Heart right ventricle (tissue), 16 donors: ENCODE measurements around the gene NOCT. TPM values are rescaled to one million over a fixed set of nuclear protein-coding genes. Genes with fewer than 3 reads are reported as not detected.
"Not testable (repeated sequence)": the region's sequence is repeated elsewhere in the genome, so short reads cannot be mapped to it uniquely, and the experiment has no call there.

Experiments used
- ATAC-seq, 8 donors: fragments of 200-7000 bp; cut with Tn5 transposase; one replicate each; pipeline ENCODE4 v1.9.1; 2020; ENCODE audit warnings: mild to moderate bottlenecking in 8 of 8, moderate library complexity in 8 of 8, moderate number of reproducible peaks in 1 of 8
- DNase-seq, 2 donors: peaks; one replicate each; pipeline ENCODE4 v3.0.0-alpha.2; 2020
- H3K27ac ChIP-seq, 10 donors: fragments of 200-600 bp; sonication (generic) in 2 of 10; one replicate each; pipeline versions ENCODE4 v1.5.0 to v1.8.0; 2020 to 2022; ENCODE audit warnings: mild to moderate bottlenecking in 3 of 10
- H3K27me3 ChIP-seq, 7 donors: fragments of 200-600 bp; one replicate each; pipeline ENCODE4 v1.8.0; 2021 to 2022; ENCODE audit warnings: mild to moderate bottlenecking in 2 of 7
- H3K36me3 ChIP-seq, 9 donors: fragments of 200-600 bp; sonication (generic) in 1 of 9; one replicate each; pipeline versions ENCODE4 v1.5.0 to v1.8.0; 2020 to 2022; ENCODE audit warnings: mild to moderate bottlenecking in 2 of 9
- H3K4me1 ChIP-seq, 9 donors: fragments of 200-600 bp; sonication (generic) in 1 of 9; one replicate each; pipeline versions ENCODE4 v1.5.0 to v1.8.0; 2020 to 2022; ENCODE audit warnings: mild to moderate bottlenecking in 4 of 9
- H3K4me3 ChIP-seq, 10 donors: fragments of 200-600 bp; sonication (generic) in 2 of 10; one replicate each; pipeline versions ENCODE4 v1.5.0 to v1.8.0; 2020 to 2022; ENCODE audit warnings: mild to moderate bottlenecking in 7 of 10, moderate library complexity in 2 of 10
- H3K9me3 ChIP-seq, 11 donors: fragments of 200-600 bp in 10 of 11; sonication (generic) in 2 of 11; one replicate each; pipeline versions ENCODE4 v1.5.0 to v1.8.0; 2013 to 2022; ENCODE audit warnings: mild to moderate bottlenecking in 2 of 11, control low read depth in 1 of 11, moderate library complexity in 1 of 11
- WGBS, 2 donors: extraction: QIAGEN DNeasy Blood & Tissue Kit; methylation state at CpG; one replicate each; pipeline ENCODE4 v1.1.7; 2013; ENCODE audit warnings: inconsistent platforms in 1 of 2; 5-methylcytosine and 5-hydroxymethylcytosine counted together
- intact Hi-C, 10 donors: fragments of 100-400 bp; cut with DNase I; formaldehyde crosslinking; loops; one replicate each; pipeline versions ENCODE4 v1.11.1 to v1.14.2; 2022
- polyA plus RNA-seq, 2 donors: library from polyadenylated mRNA; stranded (reverse); fragments of 200-250 nt; gene quantifications; one replicate each; pipeline ENCODE4 v1.2.3, GENCODE V29; 2013
- total RNA-seq, 10 donors: library from RNA; stranded (reverse); fragmentation: NEBNext Ultra II Directional in 3 of 10; extraction: Animal tissue kit (Norgen Biotek cat#: 25700) in 3 of 10; gene quantifications; one replicate each; pipeline versions ENCODE4 v1.2.1 to v1.2.4, GENCODE V29; 2021 to 2023
- TF ChIP-seq, protein P1 (sequence below), 9 donors: fragments of 200-600 bp; sonication (generic) in 2 of 9; IDR thresholded peaks; one replicate each; pipeline versions ENCODE4 v1.5.0 to v1.8.0; 2021 to 2022; ENCODE audit warnings: antibody characterized with exemption in 9 of 9, mild to moderate bottlenecking in 5 of 9, moderate library complexity in 1 of 9
- donor health status: Arrhythmogenic right ventricular cardiomyopathy.
- donor health status: ischemic (EF 13 %, LVEDD 7.1; RV severe dilation, severe dysfunction).
- donor health status: healthy with polysubstance abuse.
- donor health status: DM: no; HTN: yes; CAD: no.
- donor health status: DM: no; HTN: no; CAD: no.
- donor health status: ischemic (EF 25% LVEDD 6.9; RV normal size, moderate dysfunction).
- donor health status: ischemic (EF 25% LVEDD 5.7; RV mildly dilated, moderate dysfunction).
- donor health status: healthy.
- donor health status: DM: yes; HTN: yes; CAD: no.
- donor health status: Ischemic cardiomyopathy.
- donor health status: ischemic (EF 35%, LVEDD 5.7; RV mildly dilated, moderate dysfunction).
- donor health status: nonischemic (EF 11% LVEDD 7.7; RV severe dilation, severe dysfunction).
- donor health status: DM: yes; HTN: yes; CAD: no.
- donor health status: PGD.
- donor health status: ischemic (EF 29% LVEDD 5.4; RV normal size, mild dysfunction).
- donor health status: nonischemic (EF 23%, LVEDD 6.1; RV moderate dilation, normal function).

The NOCT gene
- total and polyA plus RNA-seq, 12 donors = 2.4 to 16.5 (median 7.8) TPM

- Histone ChIP-seq H3K4me3 (no peak overlapping the region), H3K36me3 (no peaks in the 10 kb centered on the region), H3K27ac (no peak overlapping the region), H3K9me3 (no peaks in the 10 kb centered on the region), H3K4me1 (no peaks in the 10 kb centered on the region), H3K27me3 (no peaks in the 10 kb centered on the region)
- TF ChIP-seq, protein P1, sequence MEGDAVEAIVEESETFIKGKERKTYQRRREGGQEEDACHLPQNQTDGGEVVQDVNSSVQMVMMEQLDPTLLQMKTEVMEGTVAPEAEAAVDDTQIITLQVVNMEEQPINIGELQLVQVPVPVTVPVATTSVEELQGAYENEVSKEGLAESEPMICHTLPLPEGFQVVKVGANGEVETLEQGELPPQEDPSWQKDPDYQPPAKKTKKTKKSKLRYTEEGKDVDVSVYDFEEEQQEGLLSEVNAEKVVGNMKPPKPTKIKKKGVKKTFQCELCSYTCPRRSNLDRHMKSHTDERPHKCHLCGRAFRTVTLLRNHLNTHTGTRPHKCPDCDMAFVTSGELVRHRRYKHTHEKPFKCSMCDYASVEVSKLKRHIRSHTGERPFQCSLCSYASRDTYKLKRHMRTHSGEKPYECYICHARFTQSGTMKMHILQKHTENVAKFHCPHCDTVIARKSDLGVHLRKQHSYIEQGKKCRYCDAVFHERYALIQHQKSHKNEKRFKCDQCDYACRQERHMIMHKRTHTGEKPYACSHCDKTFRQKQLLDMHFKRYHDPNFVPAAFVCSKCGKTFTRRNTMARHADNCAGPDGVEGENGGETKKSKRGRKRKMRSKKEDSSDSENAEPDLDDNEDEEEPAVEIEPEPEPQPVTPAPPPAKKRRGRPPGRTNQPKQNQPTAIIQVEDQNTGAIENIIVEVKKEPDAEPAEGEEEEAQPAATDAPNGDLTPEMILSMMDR (IDR thresholded peaks at IDR 0.05) = no peak
- 94% methylated on average over 6 of the region's 6 CpGs for WGBS, 2 donors
- DNase-seq (no peak), ATAC-seq (no peak)
- intact Hi-C loops = no loop called here
These were observed 15.9 kb upstream of the NOCT start for GRCh38 chr4:138999666-139000065.

DNA sequence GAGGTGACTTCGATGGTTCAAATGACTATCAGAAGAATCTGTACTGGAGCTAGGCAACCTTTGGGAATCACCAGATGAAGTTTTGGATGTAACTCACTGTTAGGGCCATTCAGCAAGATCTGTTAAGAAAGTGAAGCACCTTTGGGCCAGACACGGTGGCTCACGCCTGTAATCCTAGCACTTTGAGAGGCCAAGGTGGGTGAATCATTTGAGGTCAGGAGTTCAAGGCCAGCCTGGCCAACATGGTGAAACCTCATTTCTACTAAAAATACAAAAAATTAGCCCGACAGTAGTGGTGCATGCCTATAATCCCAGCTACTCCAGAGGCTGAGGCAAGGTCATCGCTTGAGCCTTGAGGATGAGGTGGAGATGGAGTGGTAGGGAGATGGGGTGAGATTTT lies 15.4 kb upstream of the NOCT start:
- H3K4me3 ChIP-seq, intact Hi-C loops, H3K9me3 ChIP-seq, H3K4me1 ChIP-seq, DNase-seq, H3K27ac ChIP-seq, ATAC-seq, H3K27me3 ChIP-seq, H3K36me3 ChIP-seq: not testable (repeated sequence)
- 94 to 95% methylated on average over 5 of the region's 5 CpGs for WGBS, 2 donors

- intact Hi-C loops, H3K27me3 ChIP-seq: not testable (repeated sequence)
- 93% methylated on average over 7 of the region's 7 CpGs for WGBS, 2 donors
These were observed 14.2 kb upstream of the NOCT start for GRCh38 chr4:139001430-139001829.

DNA sequence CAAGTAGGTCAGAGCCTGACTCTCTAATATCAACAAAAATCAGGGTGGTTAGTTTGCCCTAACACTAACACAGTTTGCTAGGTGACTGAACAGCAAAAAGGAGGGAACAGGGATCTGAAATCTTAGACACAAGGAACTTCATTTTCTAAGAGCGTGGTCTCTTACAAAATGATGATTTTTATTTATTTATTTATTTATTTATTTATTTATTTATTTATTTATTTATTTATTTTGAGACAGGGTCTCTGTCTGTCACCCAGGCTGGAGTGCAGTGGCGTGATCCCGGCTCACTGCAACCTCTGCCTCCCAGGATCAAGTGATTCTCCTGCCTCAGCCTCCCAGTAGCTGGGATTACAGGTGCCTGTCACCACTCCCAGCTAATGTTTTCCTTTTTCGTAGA lies 11.9 kb upstream of the NOCT start:
- H3K36me3 ChIP-seq, H3K9me3 ChIP-seq, intact Hi-C loops, H3K4me3 ChIP-seq, ATAC-seq, H3K4me1 ChIP-seq, DNase-seq, H3K27me3 ChIP-seq, H3K27ac ChIP-seq: not testable (repeated sequence)
- WGBS, 2 donors = 82 to 96% methylated on average over 4 of the region's 4 CpGs

More at GRCh38 chr4:139001430-139001829, 14.2 kb upstream of the NOCT start:
- not testable (repeated sequence) for H3K4me3 ChIP-seq, H3K4me1 ChIP-seq, DNase-seq, H3K9me3 ChIP-seq, H3K27ac ChIP-seq, H3K36me3 ChIP-seq, ATAC-seq

DNA sequence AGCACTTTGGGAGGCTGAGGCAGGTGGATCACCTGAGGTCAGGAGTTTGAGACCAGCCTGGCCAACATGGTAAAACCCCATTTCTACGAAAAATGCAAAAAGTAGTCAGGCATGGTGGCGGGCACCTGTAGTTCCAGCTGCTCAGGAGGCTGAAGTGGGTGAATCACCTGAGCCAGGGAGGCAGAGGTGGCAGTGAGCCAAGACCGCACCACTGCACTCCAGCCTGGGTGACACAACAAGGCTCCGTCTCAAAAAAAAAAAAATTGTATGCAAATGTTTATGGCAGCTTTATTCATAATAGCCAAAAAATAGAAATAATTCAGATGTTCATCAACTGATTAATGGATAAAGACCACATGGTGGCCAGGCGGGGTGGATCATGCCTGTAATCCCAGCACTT lies 9.8 kb upstream of the NOCT start:
- Histone ChIP-seq H3K9me3 (peaks cover 0 to 8% (median 0%) of the 10 kb centered on the region in 11 donors), H3K27ac (no peak overlapping the region), H3K4me3 (no peak overlapping the region), H3K27me3 (no peaks in the 10 kb centered on the region), H3K4me1 (no peaks in the 10 kb centered on the region), H3K36me3 (no peaks in the 10 kb centered on the region)
- TF ChIP-seq, protein P1 (IDR thresholded peaks at IDR 0.05) = no peak
- DNase-seq (no peak), ATAC-seq (no peak)
- WGBS, 2 donors = 96 to 98% methylated on average over 5 of the region's 5 CpGs
- intact Hi-C loops = no loop called here

- no peak overlapping the region for H3K27ac ChIP-seq
- DNase-seq = no peak
- no peaks in the 10 kb centered on the region for H3K36me3 ChIP-seq
- peaks cover 0 to 8% (median 0%) of the 10 kb centered on the region in 11 donors for H3K9me3 ChIP-seq
- TF ChIP-seq, protein P1 (IDR thresholded peaks at IDR 0.05) = no peak
- no peak for ATAC-seq
- no peak overlapping the region for H3K4me3 ChIP-seq
- intact Hi-C loops = no loop called here
- WGBS, 2 donors = 98 to 99% methylated on average over 2 of the region's 2 CpGs
- H3K27me3 ChIP-seq = no peaks in the 10 kb centered on the region
- no peaks in the 10 kb centered on the region for H3K4me1 ChIP-seq
These were observed 7.9 kb upstream of the NOCT start for GRCh38 chr4:139007640-139008039.

- H3K4me3 ChIP-seq, H3K27me3 ChIP-seq, ATAC-seq, DNase-seq, H3K27ac ChIP-seq, H3K36me3 ChIP-seq, intact Hi-C loops, H3K9me3 ChIP-seq, H3K4me1 ChIP-seq: not testable (repeated sequence)
- WGBS, 2 donors = 93 to 96% methylated on average over 7 of the region's 7 CpGs
These were observed 7.3 kb upstream of the NOCT start for GRCh38 chr4:139008278-139008677.
